K562 (cell line): ENCODE measurements around the gene PAAF1.

ENCODE experiments used
- CHD2 ChIP-seq: IDR thresholded peaks from 2 replicates; pipeline ENCODE4 v1.6.1; 2011; ENCODE audit warnings: low read depth, low read length
- CTCF ChIP-seq, 3 experiments: IDR thresholded peaks in 2 of 3; conservative IDR thresholded peaks in 1 of 3; 2 replicates each; pipeline ENCODE4 v1.5.1; 2011 to 2012; ENCODE audit warnings: low read length in 3 of 3, mild to moderate bottlenecking in 3 of 3, control low read depth in 2 of 3, improper control_type of control experiment in 1 of 3, inconsistent platforms in 1 of 3, low read depth in 1 of 3, mixed read lengths in 1 of 3, moderate library complexity in 1 of 3; ENCODE audit not compliant: insufficient read depth in 2 of 3
- FOS ChIP-seq: IDR thresholded peaks from 3 replicates; pipeline ENCODE4 v1.6.1; 2011; ENCODE audit not compliant: insufficient read length; ENCODE audit errors: extremely low read depth
- KDM1A ChIP-seq, 2 experiments: fragments of 450-650 bp; IDR thresholded peaks; 2 replicates each; pipeline ENCODE4 v1.6.1; 2016; ENCODE audit warnings: mild to moderate bottlenecking in 2 of 2
- MAFK ChIP-seq: IDR thresholded peaks from 2 replicates; pipeline ENCODE4 v1.6.1; 2011; ENCODE audit warnings: low read length, improper control_type of control experiment
- NR2C2 ChIP-seq, 2 experiments: fragments of 200-800 bp in 1 of 2; sonication (Bioruptor generic) in 1 of 2; sonication (generic) in 1 of 2; formaldehyde crosslinking in 1 of 2; IDR thresholded peaks; 2 replicates each; pipeline versions ENCODE4 v1.6.1 to v1.8.0; 2016 to 2022; ENCODE audit warnings: mild to moderate bottlenecking in 1 of 2, missing compliant biosample characterization in 1 of 2, missing genetic modification characterization in 1 of 2, missing genetic modification reagents in 1 of 2
- PTBP1 ChIP-seq: fragments of 200-400 bp; formaldehyde crosslinking; IDR thresholded peaks from 2 replicates; pipeline ENCODE4 v1.6.1; 2017; ENCODE audit warnings: low read depth, low read length
- ZNF175 ChIP-seq: fragments of 200-800 bp; sonication (Bioruptor generic); IDR thresholded peaks from 2 replicates; pipeline ENCODE4 v1.6.1; 2016; ENCODE audit warnings: low read depth, mild to moderate bottlenecking, missing genetic modification characterization, missing compliant biosample characterization
- ZNF354B ChIP-seq: fragments of 250-450 bp; sonication (Bioruptor Pico); IDR thresholded peaks from 2 replicates; pipeline ENCODE4 v1.4.0; 2020
- ZNF561 ChIP-seq: fragments of 450-650 bp; formaldehyde crosslinking; conservative IDR thresholded peaks from 2 replicates; pipeline ENCODE4 v1.4.0; 2020; ENCODE audit warnings: mild to moderate bottlenecking, moderate library complexity

- TF ChIP-seq CTCF (IDR thresholded peaks at IDR 0.05 in 2 of 3, conservative IDR thresholded peaks at IDR 0.05 in 1 of 3; ENCODE audit: insufficient read depth in 2 of 3, low read depth in 1 of 3, low read length in 3 of 3), result no peak
- no peak for TF ChIP-seq MAFK
- TF ChIP-seq CHD2, result no peak
- TF ChIP-seq PTBP1, result no peak
- no peak for TF ChIP-seq ZNF175 (CRISPR knock-in tag)
- no peak for TF ChIP-seq ZNF561 (CRISPR knock-in tag)
- TF ChIP-seq ZNF354B, result no peak
- TF ChIP-seq NR2C2 (CRISPR knock-in tag; IDR thresholded peaks at IDR 0.05), result no peak
- no peak for TF ChIP-seq NR2C2 (tag; IDR thresholded peaks at IDR 0.05)
- TF ChIP-seq FOS, result no peak
- TF ChIP-seq KDM1A (IDR thresholded peaks at IDR 0.05), result no peak
Measured at GRCh38 chr11:73962101-73962705, 85.4 kb downstream of the PAAF1 start.
